HG03103 (cell line): ENCODE data around the gene MAP3K12.
"Not testable (repeated sequence)": the region's sequence is repeated elsewhere in the genome, so short reads cannot be mapped to it uniquely, and the experiment has no call there.

Experiments
- ATAC-seq: cut with Tn5 transposase; IDR thresholded peaks from one replicate; pipeline ENCODE4 v1.9.1; 2021; ENCODE audit warnings: low read depth; ENCODE audit not compliant: unreplicated experiment

MAP3K12 gene

GRCh38 chr12:53450936-53451335 is 48.3 kb downstream of the MAP3K12 start:
- no peak for ATAC-seq

GRCh38 chr12:53444593-53445325 is 54.5 kb downstream of the MAP3K12 start:
- not testable (repeated sequence) for ATAC-seq

GRCh38 chr12:53443955-53444354 is 55.3 kb downstream of the MAP3K12 start:
- ATAC-seq = no peak

GRCh38 chr12:53441040-53441833 is 58.0 kb downstream of the MAP3K12 start, which contains the start of gene PRR13:
TSS of gene PRR13 (plus strand) at chr12:53441734. CDS start at chr12:53442715, 981 bp downstream.
- ATAC-seq = peak; percentile 99

- not testable (repeated sequence) for ATAC-seq
Measured at GRCh38 chr12:53439582-53439981, 59.7 kb downstream of the MAP3K12 start.

GRCh38 chr12:53435326-53435725 is 63.9 kb downstream of the MAP3K12 start:
- ATAC-seq = not testable (repeated sequence)

GRCh38 chr12:53431187-53431586 is 68.1 kb downstream of the MAP3K12 start:
- ATAC-seq = no peak

- no peak for ATAC-seq
Measured at GRCh38 chr12:53430116-53430515, 69.1 kb downstream of the MAP3K12 start.
